HG02852 (cell line): Measurements from ENCODE around the gene GLTPD2.
A peak's percentile ranks its signal among the peaks of the same experiment; 100 is the strongest.

Experiments
- ATAC-seq: cut with Tn5 transposase; IDR thresholded peaks from one replicate; pipeline ENCODE4 v1.9.1; 2021; ENCODE audit warnings: mild to moderate bottlenecking, moderate library complexity; ENCODE audit not compliant: unreplicated experiment

Gene GLTPD2

GRCh38 chr17:4771519-4772234, 17.1 kb upstream of the GLTPD2 start, which contains the start of gene TM4SF5:
TSS of gene TM4SF5 (plus strand) at chr17:4771886. CDS start at chr17:4771923, 37 bp downstream.
- no peak for ATAC-seq

- no peak for ATAC-seq
These were observed 16.5 kb upstream of the GLTPD2 start for GRCh38 chr17:4772235-4772613.

- no peak for ATAC-seq
These were observed 10.6 kb upstream of the GLTPD2 start for GRCh38 chr17:4777969-4778760.

- ATAC-seq = no peak
These were observed 8.3 kb upstream of the GLTPD2 start for GRCh38 chr17:4780325-4780955.

GRCh38 chr17:4782652-4783051, 6.1 kb upstream of the GLTPD2 start:
- ATAC-seq = no peak

- no peak for ATAC-seq
These were observed 3.3 kb upstream of the GLTPD2 start for GRCh38 chr17:4785311-4786105.

- ATAC-seq = no peak
These were observed 2.7 kb upstream of the GLTPD2 start, which contains the start of gene VMO1 for GRCh38 chr17:4786106-4786511. TSS of gene VMO1 (minus strand) at chr17:4786364. CDS start at chr17:4786352, 12 bp downstream.

- ATAC-seq = no peak
These were observed 2.2 kb upstream of the GLTPD2 start for GRCh38 chr17:4786516-4786915.

GRCh38 chr17:4788159-4788806, 481 bp upstream of the GLTPD2 start:
- ATAC-seq = no peak

- ATAC-seq = no peak
These were observed 862 bp downstream of the GLTPD2 start for GRCh38 chr17:4789701-4789950.

- peak; percentile 71 for ATAC-seq
These were observed 1.4 kb downstream of the GLTPD2 start for GRCh38 chr17:4789951-4790704.

- ATAC-seq = no peak
These were observed 1.9 kb downstream of the GLTPD2 start for GRCh38 chr17:4790705-4791088.

GRCh38 chr17:4795168-4795567, 6.4 kb downstream of the GLTPD2 start:
- no peak for ATAC-seq

GRCh38 chr17:4796552-4796920, 7.8 kb downstream of the GLTPD2 start:
- no peak for ATAC-seq

GRCh38 chr17:4800462-4801196, 11.9 kb downstream of the GLTPD2 start:
- no peak for ATAC-seq

GRCh38 chr17:4802228-4802627, 13.5 kb downstream of the GLTPD2 start, which contains the start of gene C17orf114:
TSS of gene C17orf114 (minus strand) at chr17:4802328.
- no peak for ATAC-seq

- no peak for ATAC-seq
These were observed 17.7 kb downstream of the GLTPD2 start for GRCh38 chr17:4806456-4806776.

GRCh38 chr17:4806777-4807604, 18.2 kb downstream of the GLTPD2 start, which contains the start of gene PLD2:
TSS of gene PLD2 (plus strand) at chr17:4807152. CDS start at chr17:4807773, 621 bp downstream.
- peak; percentile 92 for ATAC-seq
